Stimulated activated CD8-positive, alpha-beta memory T cell treated with anti-CD3 and anti-CD28 coated beads, Interleukin-7, amount 100 ng/mL, for 1 hour (primary cell): ENCODE measurements around the gene CACNB3.
A peak's percentile ranks its signal among the peaks of the same experiment; 100 is the strongest.
"Not testable (repeated sequence)": the region's sequence is repeated elsewhere in the genome, so short reads cannot be mapped to it uniquely, and the experiment has no call there.

ENCODE experiments used
- DNase-seq, 2 donors: peaks; one replicate each; pipeline ENCODE4 v3.0.0-alpha.2; 2020; ENCODE audit warnings: low read depth in 2 of 2

The CACNB3 gene

GRCh38 chr12:48854932-48855331 lies 36.6 kb downstream of the CACNB3 start:
- DNase-seq, result not testable (repeated sequence)

GRCh38 chr12:48856379-48856778 lies 38.1 kb downstream of the CACNB3 start:
- DNase-seq, result no peak

DNA sequence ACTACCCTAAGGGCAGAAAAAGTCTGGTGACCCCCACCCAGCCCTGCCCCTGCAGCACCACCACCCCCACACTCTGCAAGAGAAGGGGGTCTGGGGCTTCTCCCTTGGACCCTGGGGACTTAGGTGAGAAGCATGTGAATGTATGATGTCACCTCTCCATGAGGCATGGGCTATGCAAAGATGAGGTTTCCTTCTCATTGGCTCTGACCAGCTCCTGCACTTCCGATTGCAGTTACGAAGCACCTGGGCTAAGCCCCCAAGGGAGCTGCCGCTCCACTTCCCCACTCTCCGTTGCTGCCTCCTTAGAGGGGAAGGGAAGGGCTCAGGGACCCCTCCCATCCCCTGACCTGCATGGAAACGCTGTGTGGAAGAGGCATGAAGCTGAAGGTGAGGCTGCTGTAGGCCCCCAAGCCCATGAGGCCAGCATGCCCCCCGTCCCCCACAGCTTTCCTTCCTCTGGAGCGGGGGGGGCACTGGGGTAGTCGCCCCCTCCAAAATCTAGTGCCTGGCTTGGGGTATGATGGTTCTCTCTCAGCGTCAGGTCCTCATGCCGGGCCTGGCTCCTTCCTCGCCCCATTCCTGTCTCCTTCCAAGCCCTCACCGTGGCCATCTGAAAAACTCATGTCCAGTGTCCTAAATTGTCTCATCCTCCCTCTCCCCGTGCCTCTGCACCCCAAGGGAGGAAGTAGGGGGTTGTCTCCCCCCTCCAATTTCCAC lies 39.1 kb downstream of the CACNB3 start:
- no peak for DNase-seq

DNA sequence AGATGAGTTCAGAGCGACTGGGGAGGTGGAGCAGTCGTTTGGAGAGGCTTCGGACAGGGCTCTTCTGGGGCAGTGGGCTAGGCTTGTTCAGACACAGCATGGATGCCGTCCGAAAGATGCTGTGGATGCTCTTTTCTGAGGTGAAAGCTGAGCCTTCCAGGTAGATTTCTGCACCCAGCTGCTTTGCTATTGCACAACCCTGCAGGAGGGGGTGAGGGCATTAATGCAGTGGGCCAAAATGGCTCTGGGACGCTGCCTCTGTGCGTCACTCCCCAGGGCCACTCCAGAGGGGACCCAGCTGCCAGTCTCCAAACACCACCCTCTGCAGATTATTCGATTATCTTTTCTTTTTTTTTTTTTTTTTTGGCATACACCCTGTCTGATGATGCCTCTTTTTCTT lies 39.7 kb downstream of the CACNB3 start:
- no peak for DNase-seq

- no peak for DNase-seq
Observed at GRCh38 chr12:48859607-48860006, 41.3 kb downstream of the CACNB3 start.

DNA sequence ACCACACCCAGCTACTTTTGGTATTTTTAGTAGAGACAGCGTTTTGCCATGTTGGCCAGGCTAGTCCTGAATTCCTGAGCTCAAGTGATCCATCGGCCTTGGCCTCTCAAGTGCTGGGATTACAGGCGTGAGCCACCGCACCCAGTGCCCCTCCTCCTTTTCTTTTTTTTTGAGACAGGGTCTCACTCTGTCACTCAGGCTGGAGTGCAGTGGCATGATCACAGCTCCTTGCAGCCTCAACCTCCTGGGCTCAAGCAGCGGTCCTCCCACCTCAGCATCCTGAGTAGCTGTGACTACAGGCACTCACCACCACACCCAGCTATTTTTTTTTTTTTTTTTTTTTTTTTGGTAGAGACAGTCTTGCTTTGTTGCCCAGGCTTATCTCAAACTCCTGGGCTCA lies 41.9 kb downstream of the CACNB3 start:
- DNase-seq, result not testable (repeated sequence)

- DNase-seq, result no peak
Observed at GRCh38 chr12:48861111-48861510, 42.8 kb downstream of the CACNB3 start.

DNA sequence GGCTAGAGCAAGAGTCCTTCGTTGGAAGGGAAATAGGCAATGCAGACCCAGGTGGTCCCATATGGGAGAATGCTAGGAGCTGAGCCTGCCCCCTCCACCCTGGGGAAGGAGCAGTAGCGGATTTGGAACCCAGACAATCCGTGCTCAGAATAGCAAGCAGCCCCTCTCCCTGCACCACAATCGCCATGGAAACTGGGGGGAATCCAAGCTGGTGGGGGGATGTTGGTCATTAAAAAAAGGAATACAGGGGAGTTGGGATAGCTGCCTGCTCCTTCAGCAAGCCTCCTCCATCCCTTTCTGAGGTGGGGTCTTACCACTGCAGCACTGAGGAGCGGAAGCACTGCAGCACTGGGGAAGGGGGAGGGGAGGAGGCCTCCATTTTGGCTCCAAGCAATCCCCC lies 44.5 kb downstream of the CACNB3 start:
- DNase-seq, result no peak

DNA sequence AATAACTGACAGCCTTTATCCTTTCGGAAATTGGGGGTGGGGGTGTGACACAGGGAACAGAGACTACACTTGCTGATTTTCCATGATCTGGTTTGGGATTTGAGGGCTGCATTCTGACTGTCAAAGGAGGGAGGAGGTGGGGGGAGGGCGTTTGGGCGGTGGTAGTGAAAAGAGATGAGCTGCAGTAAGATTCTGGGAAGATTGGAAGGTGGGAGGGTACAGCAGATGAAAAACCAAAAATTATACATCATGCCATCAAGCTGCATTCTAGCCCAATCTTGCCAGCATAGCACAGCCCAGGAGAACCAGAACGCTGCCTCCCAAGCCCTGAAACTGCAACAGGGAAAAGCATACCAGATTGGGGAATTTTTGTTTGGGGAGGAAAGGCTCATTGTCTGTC lies 45.0 kb downstream of the CACNB3 start:
- DNase-seq, result no peak

- peak; percentile 50 to 64 for DNase-seq
Observed at GRCh38 chr12:48865281-48866051, 47.2 kb downstream of the CACNB3 start, which contains the start of gene RND1. Gene RND1 (minus strand): TSS chr12:48865870. CDS start chr12:48865767, 103 bp downstream.

- no peak for DNase-seq
Observed at GRCh38 chr12:48866052-48866711, 47.9 kb downstream of the CACNB3 start.

DNA sequence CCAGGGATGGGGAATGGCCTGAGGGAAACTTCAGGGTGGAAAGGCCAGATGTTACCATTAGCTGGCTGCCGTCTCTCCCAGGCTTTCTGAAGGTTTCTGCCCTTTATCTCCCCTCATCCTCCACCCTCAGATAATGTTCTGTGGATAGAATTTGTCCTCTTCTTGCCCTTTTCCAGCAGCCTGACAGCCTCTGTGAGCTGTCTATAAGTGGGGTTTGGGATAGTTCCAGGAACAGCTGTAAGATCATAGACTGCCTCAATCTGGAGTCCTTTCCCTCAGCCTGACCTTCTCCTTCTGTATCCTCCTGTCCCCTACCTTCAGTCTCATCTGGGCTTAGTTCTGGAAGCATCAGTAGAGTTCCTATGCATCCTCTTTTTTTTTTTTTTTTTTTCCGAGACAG lies 50.2 kb downstream of the CACNB3 start:
- DNase-seq, result no peak

DNA sequence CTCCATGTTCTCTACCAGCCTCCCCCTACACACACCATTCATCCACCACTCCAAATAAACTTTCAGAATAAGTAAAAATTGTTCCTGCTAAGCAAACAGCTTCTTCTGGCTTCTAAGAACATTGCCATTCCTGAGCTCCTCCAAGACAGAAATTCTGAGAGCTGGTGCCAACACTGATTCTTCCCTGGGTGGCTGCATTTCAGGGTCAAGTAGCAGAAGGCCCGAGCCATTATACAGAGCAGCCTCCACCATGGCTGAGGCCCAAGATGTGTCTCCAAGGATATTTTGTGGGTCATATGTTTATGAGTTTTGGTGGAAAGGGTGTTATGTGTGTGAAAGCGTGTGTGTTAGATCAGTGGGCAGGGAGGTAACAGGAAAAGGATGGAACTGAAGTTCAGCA lies 50.9 kb downstream of the CACNB3 start:
- DNase-seq, result no peak

GRCh38 chr12:48873096-48873495 lies 54.8 kb downstream of the CACNB3 start:
- no peak for DNase-seq

DNA sequence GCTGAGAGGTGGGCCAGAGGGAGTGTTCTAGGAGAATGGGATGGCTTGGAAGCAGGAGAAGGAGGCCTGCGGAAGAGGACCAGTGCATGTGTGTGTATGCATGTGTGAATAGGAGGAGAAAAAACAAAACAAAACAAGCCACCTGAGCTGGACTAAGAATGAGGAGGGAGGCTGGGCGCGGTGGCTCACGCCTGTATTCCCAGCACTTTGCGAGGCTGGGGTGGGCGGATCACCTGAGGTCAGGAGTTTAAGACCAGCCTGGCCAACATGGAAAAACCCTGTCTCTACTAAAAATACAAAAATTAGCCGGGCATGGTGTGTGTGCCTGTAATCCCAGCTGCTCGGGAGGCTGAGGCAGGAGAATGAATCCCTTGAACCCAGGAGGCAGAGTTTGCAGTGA lies 55.2 kb downstream of the CACNB3 start:
- DNase-seq, result not testable (repeated sequence)

- DNase-seq, result no peak
Observed at GRCh38 chr12:48875944-48876515, 57.7 kb downstream of the CACNB3 start.
